ENCODE data around the gene ASB12.

The ASB12 gene

GRCh38 chrX:64196606-64197005, 33.8 kb downstream of the ASB12 start:
- TF ChIP-seq, protein P1, sequence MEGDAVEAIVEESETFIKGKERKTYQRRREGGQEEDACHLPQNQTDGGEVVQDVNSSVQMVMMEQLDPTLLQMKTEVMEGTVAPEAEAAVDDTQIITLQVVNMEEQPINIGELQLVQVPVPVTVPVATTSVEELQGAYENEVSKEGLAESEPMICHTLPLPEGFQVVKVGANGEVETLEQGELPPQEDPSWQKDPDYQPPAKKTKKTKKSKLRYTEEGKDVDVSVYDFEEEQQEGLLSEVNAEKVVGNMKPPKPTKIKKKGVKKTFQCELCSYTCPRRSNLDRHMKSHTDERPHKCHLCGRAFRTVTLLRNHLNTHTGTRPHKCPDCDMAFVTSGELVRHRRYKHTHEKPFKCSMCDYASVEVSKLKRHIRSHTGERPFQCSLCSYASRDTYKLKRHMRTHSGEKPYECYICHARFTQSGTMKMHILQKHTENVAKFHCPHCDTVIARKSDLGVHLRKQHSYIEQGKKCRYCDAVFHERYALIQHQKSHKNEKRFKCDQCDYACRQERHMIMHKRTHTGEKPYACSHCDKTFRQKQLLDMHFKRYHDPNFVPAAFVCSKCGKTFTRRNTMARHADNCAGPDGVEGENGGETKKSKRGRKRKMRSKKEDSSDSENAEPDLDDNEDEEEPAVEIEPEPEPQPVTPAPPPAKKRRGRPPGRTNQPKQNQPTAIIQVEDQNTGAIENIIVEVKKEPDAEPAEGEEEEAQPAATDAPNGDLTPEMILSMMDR (IDR thresholded peaks at IDR 0.05; ENCODE audit: control insufficient read depth, extremely low read depth, insufficient read depth), result no peak
- DNase-seq (ENCODE audit: low read depth), result no peak
- H3K4me3 ChIP-seq (ENCODE audit: low read depth, low read length), result no peak overlapping the region

- no peak overlapping the region for H3K4me3 ChIP-seq (ENCODE audit: low read depth, low read length)
- TF ChIP-seq, protein P1 (IDR thresholded peaks at IDR 0.05; ENCODE audit: control insufficient read depth, extremely low read depth, insufficient read depth), result no peak
- DNase-seq (ENCODE audit: low read depth), result no peak
These were observed 34.5 kb downstream of the ASB12 start for GRCh38 chrX:64195862-64196261.

- TF ChIP-seq, protein P1 (IDR thresholded peaks at IDR 0.05; ENCODE audit: control insufficient read depth, extremely low read depth, insufficient read depth), result no peak
- no peak overlapping the region for H3K4me3 ChIP-seq (ENCODE audit: low read depth, low read length)
- no peak for DNase-seq (ENCODE audit: low read depth)
These were observed 37.7 kb downstream of the ASB12 start for GRCh38 chrX:64192673-64193072.

DNA sequence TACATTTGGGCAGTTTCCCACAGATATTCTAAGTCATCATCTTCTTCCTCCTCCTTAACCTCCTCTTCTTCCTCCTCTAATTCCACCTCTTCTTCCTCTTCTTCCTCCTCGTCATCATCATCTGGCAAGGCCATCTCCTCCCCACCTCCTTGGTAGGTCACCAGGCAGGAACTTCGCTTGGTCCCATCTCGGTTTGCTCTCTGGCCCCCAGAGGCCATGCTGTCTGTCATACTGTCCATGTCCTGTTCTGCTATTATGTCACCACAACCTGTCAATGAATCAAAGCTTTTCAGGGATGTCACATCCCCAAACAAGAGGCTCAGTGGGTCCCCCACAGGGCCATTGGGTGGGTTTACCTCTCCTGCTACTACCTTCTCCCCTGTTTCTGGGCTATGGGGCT, 38.4 kb downstream of the ASB12 start:
- no peak for DNase-seq (ENCODE audit: low read depth)
- H3K4me3 ChIP-seq (ENCODE audit: low read depth, low read length), result no peak overlapping the region
- TF ChIP-seq, protein P1 (IDR thresholded peaks at IDR 0.05; ENCODE audit: control insufficient read depth, extremely low read depth, insufficient read depth), result no peak

DNA sequence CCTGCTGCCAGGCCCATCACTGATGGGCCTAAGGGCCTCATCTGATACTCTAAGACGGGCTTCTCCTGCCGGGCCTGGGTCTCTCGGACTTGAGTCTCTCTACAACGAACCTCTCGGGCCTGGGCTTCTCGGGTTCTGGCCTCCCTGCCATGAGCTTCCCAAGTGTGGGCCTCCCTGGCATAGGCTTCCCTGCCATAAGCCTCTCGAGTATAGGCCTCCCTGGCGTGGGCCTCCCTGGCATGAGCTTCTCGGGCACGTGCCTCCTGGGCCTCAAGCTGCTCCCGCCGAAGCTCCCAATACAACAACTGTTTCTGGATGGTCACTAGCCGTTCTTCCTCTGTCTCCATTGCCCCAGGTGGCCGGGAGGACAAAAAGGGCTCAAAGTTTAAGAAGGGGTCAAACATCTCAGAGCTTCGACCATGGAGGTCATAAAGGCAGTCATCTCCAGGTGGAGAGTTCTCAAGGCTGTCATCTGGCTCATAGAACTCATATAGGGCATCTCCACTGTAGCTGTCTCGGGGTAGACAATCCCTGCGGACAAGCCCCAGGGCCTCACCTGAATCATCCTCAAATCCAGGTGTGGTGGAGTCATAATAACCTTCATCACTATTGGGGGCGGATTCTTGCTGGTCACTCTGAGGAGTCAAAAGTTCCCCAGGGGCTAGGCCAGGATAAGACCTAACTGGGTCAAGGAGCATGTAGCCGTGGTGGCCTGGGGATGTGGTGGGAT, 39.0 kb downstream of the ASB12 start:
- TF ChIP-seq, protein P1 (IDR thresholded peaks at IDR 0.05; ENCODE audit: control insufficient read depth, extremely low read depth, insufficient read depth), result no peak
- DNase-seq (ENCODE audit: low read depth), result no peak
- H3K4me3 ChIP-seq (ENCODE audit: low read depth, low read length), result no peak overlapping the region

DNA sequence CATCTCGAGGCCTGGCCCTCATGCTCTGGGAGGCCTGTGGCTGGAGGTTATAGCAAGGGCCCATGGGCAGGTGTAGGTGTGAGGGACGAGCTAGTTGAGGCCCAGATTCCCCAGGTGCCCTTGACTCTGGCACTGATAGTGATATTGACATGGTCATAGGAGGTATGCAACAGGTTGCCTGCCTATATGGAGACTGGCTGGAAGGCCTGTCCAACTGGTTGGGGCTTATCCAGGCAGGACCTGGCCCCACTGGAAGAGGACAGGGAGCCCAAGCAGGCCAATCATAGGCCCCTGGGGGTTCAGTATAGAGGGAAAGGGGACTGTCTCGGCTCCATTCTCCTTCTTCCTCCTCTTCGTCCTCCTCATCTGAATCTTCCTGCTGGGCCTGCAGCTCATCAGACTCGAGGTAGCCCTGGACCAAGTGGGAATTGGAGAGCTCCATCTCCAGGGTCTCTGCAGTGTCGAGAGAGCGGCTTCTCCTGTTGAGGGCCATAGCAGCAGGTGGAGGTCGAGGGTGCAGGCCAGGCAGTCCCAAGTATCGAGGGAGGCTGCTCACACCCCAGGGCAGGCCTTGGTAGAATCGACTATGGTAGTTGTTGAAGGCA, 40.2 kb downstream of the ASB12 start:
- no peak for DNase-seq (ENCODE audit: low read depth)
- TF ChIP-seq, protein P1 (IDR thresholded peaks at IDR 0.05; ENCODE audit: control insufficient read depth, extremely low read depth, insufficient read depth), result no peak
- no peak overlapping the region for H3K4me3 ChIP-seq (ENCODE audit: low read depth, low read length)
